ENCODE results near the gene CHEK2.

CHEK2 gene

GRCh38 chr22:28639321-28639720, 102.3 kb downstream of the CHEK2 start:
- no peaks in the 10 kb centered on the region for H3K27me3 ChIP-seq (ENCODE audit: control insufficient read depth, insufficient read depth, low read length)
- H3K79me2 ChIP-seq, result no peaks in the 10 kb centered on the region

More at GRCh38 chr22:28639321-28639720, 102.3 kb downstream of the CHEK2 start:
- Histone ChIP-seq H3K4me1 (no peaks in the 10 kb centered on the region), H3K9me3 (ENCODE audit: control insufficient read depth, low read length) (no peaks in the 10 kb centered on the region), H3K36me3 (ENCODE audit: control insufficient read depth, insufficient read depth, low read length) (no peaks in the 10 kb centered on the region), H3K9ac (no peak overlapping the region), H3K4me3 (ENCODE audit: low read depth, low read length) (no peak overlapping the region), H2AFZ (no peak overlapping the region), H3K4me2 (ENCODE audit: low read length) (no peak overlapping the region), H3K27ac (no peak overlapping the region)
- TF ChIP-seq CTCF (IDR thresholded peaks at IDR 0.05), result no peak
